Spleen (tissue), 11 donors: ENCODE data around the gene FLYWCH1. TPM values are rescaled to one million over a fixed set of nuclear protein-coding genes. Genes with fewer than 3 reads are reported as not detected.
A peak's percentile ranks its signal among the peaks of the same experiment; 100 is the strongest.

Source experiments
- DNase-seq: peaks from one replicate; pipeline ENCODE4 v3.0.0-alpha.2; 2020
- H3K27ac ChIP-seq, 8 donors: fragments of 200-600 bp; sonication (generic) in 7 of 8; 1 replicate in 4 of 8; 2 replicates in 4 of 8; pipeline versions ENCODE4 v1.5.0 to v1.8.0; 2016 to 2021; ENCODE audit warnings: inconsistent platforms in 4 of 8, mild to moderate bottlenecking in 4 of 8, moderate library complexity in 1 of 8
- H3K27me3 ChIP-seq, 7 donors: fragments of 200-600 bp; sonication (generic) in 6 of 7; replicated peaks in 1 of 7; 1 replicate in 4 of 7; 2 replicates in 3 of 7; pipeline versions ENCODE4 v1.5.0 to v1.8.0; 2016 to 2021; ENCODE audit warnings: inconsistent platforms in 3 of 7, mild to moderate bottlenecking in 1 of 7
- H3K36me3 ChIP-seq, 6 donors: fragments of 200-600 bp; sonication (generic) in 5 of 6; 1 replicate in 4 of 6; 2 replicates in 2 of 6; pipeline versions ENCODE4 v1.5.0 to v1.8.0; 2016 to 2021; ENCODE audit warnings: inconsistent platforms in 2 of 6
- H3K4me1 ChIP-seq, 6 donors: fragments of 200-600 bp; sonication (generic) in 5 of 6; 1 replicate in 3 of 6; 2 replicates in 3 of 6; pipeline versions ENCODE4 v1.5.0 to v1.8.0; 2016 to 2021; ENCODE audit warnings: inconsistent platforms in 3 of 6
- H3K4me3 ChIP-seq, 8 donors: fragments of 200-600 bp; sonication (generic) in 7 of 8; 1 replicate in 4 of 8; 2 replicates in 4 of 8; pipeline versions ENCODE4 v1.5.0 to v1.8.0; 2016 to 2021; ENCODE audit warnings: inconsistent platforms in 4 of 8, mild to moderate bottlenecking in 4 of 8, moderate library complexity in 2 of 8
- H3K9me3 ChIP-seq, 8 donors: fragments of 200-600 bp; sonication (generic) in 7 of 8; 1 replicate in 4 of 8; 2 replicates in 4 of 8; pipeline versions ENCODE4 v1.5.0 to v1.8.0; 2016 to 2021; ENCODE audit warnings: inconsistent platforms in 4 of 8
- CTCF ChIP-seq, 11 experiments: fragments of 200-600 bp in 7 of 11; fragments of 450-650 bp in 4 of 11; sonication (generic) in 4 of 11; IDR thresholded peaks in 8 of 11; conservative IDR thresholded peaks in 3 of 11; 1 replicate in 7 of 11; 2 replicates in 4 of 11; pipeline versions ENCODE4 v1.4.0 to v1.8.0; 2016 to 2021; ENCODE audit warnings: antibody characterized with exemption in 11 of 11, inconsistent platforms in 4 of 11, mild to moderate bottlenecking in 1 of 11
- POLR2A ChIP-seq, 3 donors: fragments of 450-650 bp; IDR thresholded peaks; one replicate each; pipeline ENCODE4 v1.5.1; 2017; ENCODE audit warnings: antibody characterized with exemption in 3 of 3, mild to moderate bottlenecking in 1 of 3
- POLR2AphosphoS5 ChIP-seq, 3 donors: sonication (generic); formaldehyde crosslinking; IDR thresholded peaks; one replicate each; pipeline ENCODE4 v1.5.1; 2017; ENCODE audit warnings: antibody characterized with exemption in 3 of 3
- whole genome bisulfite sequencing, 5 donors: extraction: QIAGEN DNeasy Blood & Tissue Kit in 3 of 5; methylation state at CpG; one replicate each; pipeline versions ENCODE4 v1.1.5 to v1.1.7; 2013 to 2018; 5-methylcytosine and 5-hydroxymethylcytosine counted together
- intact Hi-C: fragments of 100-400 bp; cut with DNase I; formaldehyde crosslinking; loops from one replicate; pipeline ENCODE4 v1.15.0; 2023; ENCODE audit warnings: low total_unique reads
- polyA plus RNA-seq, 3 donors: library from polyadenylated mRNA; stranded (reverse); fragments of 200-250 nt; gene quantifications; one replicate each; pipeline ENCODE4 v1.2.1, GENCODE V29; 2013
- total RNA-seq, 7 donors: library from RNA; depleted of rRNA in 3 of 7; stranded (reverse); fragments of >200 nt in 3 of 7; fragmentation: NEBNext Ultra II Directional in 4 of 7; extraction: Animal tissue kit (Norgen Biotek cat#: 25700) in 4 of 7; gene quantifications; one replicate each; pipeline versions ENCODE4 v1.1.0 to v1.2.1, GENCODE V29; 2016 to 2021
- donor health status: healthy with polysubstance abuse.
- donor health status: DM: no; HTN: no; CAD: no; lungs with moderate emphysema.
- donor health status: DM: no; HTN: no; CAD: no.
- donor health status: Bipolar disorder and iron deficiency.
- donor health status: healthy.
- donor health status: DM: no; HTN: no; CAD: no.
- donor health status: DM: yes; HTN: yes; CAD: no.

Gene FLYWCH1
- total and polyA plus RNA-seq, 10 donors, result 14.0 to 79.3 (median 53.1) TPM

DNA sequence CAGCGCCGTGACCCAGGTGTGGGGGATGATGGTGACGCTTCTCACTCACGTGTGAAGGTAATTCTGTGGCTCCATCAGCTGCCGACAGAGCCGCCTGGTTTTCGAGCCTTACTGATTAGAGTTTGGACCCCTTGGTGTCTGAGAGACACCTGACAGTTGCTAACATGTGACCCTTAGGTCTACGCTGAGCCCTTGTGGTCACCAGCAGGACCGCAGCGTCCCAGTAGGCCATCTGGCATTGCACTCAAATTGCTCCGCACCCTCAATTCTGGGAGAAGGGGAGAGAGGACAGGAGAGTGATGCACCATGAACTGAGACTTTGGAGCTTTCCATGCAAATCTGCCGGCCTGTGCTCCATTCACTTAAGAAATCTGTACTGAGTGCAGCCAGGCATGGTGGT, 2.5 kb downstream of the FLYWCH1 start:
- intact Hi-C loops, result loop anchor here (5.0 kb wide), 1 partner anchor 37 kb away; no protein-coding TSS in a partner anchor
- WGBS, 5 donors, result 87 to 96% (median 96%) methylated on average over 12 of the region's 12 CpGs
- H3K4me1 ChIP-seq, result peaks cover 6 to 46% (median 20%) of the 10 kb centered on the region in 6 donors

GRCh38 chr16:2915196-2915929, 3.6 kb downstream of the FLYWCH1 start:
- Histone ChIP-seq H3K4me3 (no peak overlapping the region), H3K4me1 (peaks cover 6 to 57% (median 27%) of the 10 kb centered on the region in 6 donors), H3K27me3 (no peaks in the 10 kb centered on the region), H3K9me3 (no peaks in the 10 kb centered on the region), H3K27ac (peak overlapping the region in 3 of 8 donors; percentile 8 to 45 (median 25)), H3K36me3 (peaks cover 0 to 57% (median 19%) of the 10 kb centered on the region in 6 donors)
- WGBS, 5 donors, result 85 to 96% (median 91%) methylated on average over 13 of the region's 13 CpGs
- TF ChIP-seq POLR2AphosphoS5 (IDR thresholded peaks at IDR 0.05) (no peak), POLR2A (IDR thresholded peaks at IDR 0.05) (no peak), CTCF (IDR thresholded peaks at IDR 0.05 in 8 of 11, conservative IDR thresholded peaks at IDR 0.05 in 3 of 11) (no peak)
- intact Hi-C loops, result no loop called here
- DNase-seq, result no peak

More for the DNA sequence above, 2.5 kb downstream of the FLYWCH1 start:
- Histone ChIP-seq H3K27ac (no peak overlapping the region), H3K27me3 (no peaks in the 10 kb centered on the region), H3K36me3 (peaks cover 0 to 54% (median 19%) of the 10 kb centered on the region in 6 donors), H3K9me3 (no peaks in the 10 kb centered on the region), H3K4me3 (no peak overlapping the region)
- no peak for DNase-seq
- TF ChIP-seq POLR2AphosphoS5 (IDR thresholded peaks at IDR 0.05), result no peak
- no peak for TF ChIP-seq POLR2A (IDR thresholded peaks at IDR 0.05)
- no peak for TF ChIP-seq CTCF (IDR thresholded peaks at IDR 0.05 in 8 of 11, conservative IDR thresholded peaks at IDR 0.05 in 3 of 11)

DNA sequence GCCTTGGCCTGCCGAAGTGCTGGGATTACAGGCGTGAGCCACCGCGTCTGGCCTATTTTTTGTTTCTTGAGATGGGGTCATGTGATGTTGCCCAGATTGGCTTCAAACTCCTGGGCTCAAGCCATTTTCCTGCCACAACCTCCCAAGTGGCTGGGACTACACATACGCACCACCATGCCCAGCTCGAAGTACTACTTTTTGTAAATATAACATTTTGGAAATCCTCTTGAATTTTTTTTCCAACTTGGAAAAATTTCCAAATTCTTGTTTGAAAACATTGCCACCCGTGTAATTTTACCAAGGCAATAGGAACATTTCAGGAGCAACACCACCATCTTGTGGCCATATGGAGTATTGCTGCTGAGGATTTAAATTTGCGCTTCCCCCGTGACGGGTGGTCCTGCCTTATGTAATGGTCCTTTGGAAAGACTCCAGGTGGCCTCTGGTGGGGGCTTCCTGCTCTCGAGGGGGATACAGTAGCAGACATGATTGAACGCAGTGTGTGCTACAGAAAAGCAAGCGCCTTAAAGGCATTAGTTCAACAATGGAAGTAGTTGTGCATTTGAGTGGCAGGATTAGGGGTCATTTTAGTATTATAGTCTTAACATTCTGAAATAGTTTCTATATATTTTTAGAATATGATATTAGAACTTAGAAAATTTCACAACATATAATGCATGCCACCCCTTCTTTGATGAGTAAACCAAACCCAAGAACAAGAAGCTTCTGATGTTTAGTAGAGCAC, 8.0 kb downstream of the FLYWCH1 start:
- no peaks in the 10 kb centered on the region for H3K27me3 ChIP-seq
- no peak for DNase-seq
- intact Hi-C loops, result loop anchor here (5.0 kb wide), 1 partner anchor 47 kb away; no protein-coding TSS in a partner anchor
- peaks cover 0 to 90% (median 11%) of the 10 kb centered on the region in 6 donors for H3K36me3 ChIP-seq
- no peak overlapping the region for H3K4me3 ChIP-seq
- H3K27ac ChIP-seq, result peak overlapping the region in 5 of 8 donors; percentile 2 to 54 (median 39)
- no peaks in the 10 kb centered on the region for H3K9me3 ChIP-seq
- peaks cover 0 to 23% (median 8%) of the 10 kb centered on the region in 6 donors for H3K4me1 ChIP-seq
- WGBS, 5 donors, result 13 to 22% (median 16%) methylated on average over 13 of the region's 13 CpGs
- TF ChIP-seq POLR2AphosphoS5 (IDR thresholded peaks at IDR 0.05) (no peak), POLR2A (IDR thresholded peaks at IDR 0.05) (no peak), CTCF (IDR thresholded peaks at IDR 0.05 in 8 of 11, conservative IDR thresholded peaks at IDR 0.05 in 3 of 11) (peak; percentile 70 to 97 (median 92))
